Suprapubic skin (tissue), 4 donors: ENCODE results near the gene TENM3. TPM values are rescaled to one million over a fixed set of nuclear protein-coding genes. Genes with fewer than 3 reads are reported as not detected.

Experiments used
- DNase-seq, 2 donors: peaks; one replicate each; pipeline ENCODE4 v3.0.0-alpha.2; 2019; ENCODE audit warnings: low spot score in 2 of 2
- H3K27ac ChIP-seq: fragments of 200-600 bp; sonication (generic); one replicate; pipeline ENCODE4 v1.5.1; 2019
- H3K27me3 ChIP-seq: fragments of 200-600 bp; sonication (generic); one replicate; pipeline ENCODE4 v1.5.1; 2019
- H3K36me3 ChIP-seq: fragments of 200-600 bp; sonication (generic); one replicate; pipeline ENCODE4 v1.5.1; 2019
- H3K4me1 ChIP-seq: fragments of 200-600 bp; sonication (generic); one replicate; pipeline ENCODE4 v1.5.1; 2019
- H3K4me3 ChIP-seq: fragments of 200-600 bp; sonication (generic); one replicate; pipeline ENCODE4 v1.5.1; 2019; ENCODE audit warnings: mild to moderate bottlenecking
- H3K9me3 ChIP-seq: fragments of 200-600 bp; sonication (generic); one replicate; pipeline ENCODE4 v1.5.1; 2019
- CTCF ChIP-seq, 2 donors: fragments of 200-600 bp in 1 of 2; fragments of 450-650 bp in 1 of 2; sonication (generic) in 1 of 2; IDR thresholded peaks; one replicate each; pipeline ENCODE4 v1.5.1; 2016 to 2019; ENCODE audit warnings: antibody characterized with exemption in 2 of 2, mild to moderate bottlenecking in 1 of 2, moderate library complexity in 1 of 2
- EP300 ChIP-seq: sonication (generic); formaldehyde crosslinking; IDR thresholded peaks from one replicate; pipeline ENCODE4 v1.6.1; 2017; ENCODE audit warnings: antibody characterized with exemption
- POLR2A ChIP-seq, 2 donors: fragments of 450-650 bp; IDR thresholded peaks; one replicate each; pipeline ENCODE4 v1.6.1; 2017; ENCODE audit warnings: antibody characterized with exemption in 2 of 2, mild to moderate bottlenecking in 2 of 2, moderate library complexity in 2 of 2
- POLR2AphosphoS5 ChIP-seq, 3 donors: sonication (generic); formaldehyde crosslinking; IDR thresholded peaks; one replicate each; pipeline ENCODE4 v1.6.1; 2017; ENCODE audit warnings: antibody characterized with exemption in 3 of 3
- WGBS: methylation state at CpG from one replicate; pipeline ENCODE4 v1.1.5; 2018; 5-methylcytosine and 5-hydroxymethylcytosine counted together
- total RNA-seq, 4 donors: library from RNA; depleted of rRNA; stranded (reverse); fragments of >200 nt; gene quantifications; one replicate each; pipeline ENCODE4 v1.1.0, GENCODE V29; 2016

The TENM3 gene
- total RNA-seq, 4 donors from 2014 or later = 0.81 to 2.9 (median 1.8) TPM

- no peak for TF ChIP-seq POLR2AphosphoS5 (IDR thresholded peaks at IDR 0.05)
- no peak for TF ChIP-seq EP300
- TF ChIP-seq CTCF (IDR thresholded peaks at IDR 0.05) = no peak
- TF ChIP-seq POLR2A (IDR thresholded peaks at IDR 0.05) = no peak
Measured at GRCh38 chr4:182697094-182697493, 453.9 kb downstream of the TENM3 start.

GRCh38 chr4:182698212-182698611, 455.0 kb downstream of the TENM3 start:
- TF ChIP-seq CTCF (IDR thresholded peaks at IDR 0.05) = no peak
- no peak for TF ChIP-seq POLR2AphosphoS5 (IDR thresholded peaks at IDR 0.05)
- TF ChIP-seq EP300 = no peak
- no peak for TF ChIP-seq POLR2A (IDR thresholded peaks at IDR 0.05)
- DNase-seq = no peak
- no peaks in the 10 kb centered on the region for H3K4me1 ChIP-seq
- no peaks in the 10 kb centered on the region for H3K27me3 ChIP-seq
- H3K4me3 ChIP-seq = no peak overlapping the region
- 78% methylated on average over 6 of the region's 6 CpGs for WGBS
- H3K27ac ChIP-seq = no peak overlapping the region
- no peaks in the 10 kb centered on the region for H3K36me3 ChIP-seq
- no peaks in the 10 kb centered on the region for H3K9me3 ChIP-seq

More at GRCh38 chr4:182697094-182697493, 453.9 kb downstream of the TENM3 start:
- DNase-seq = no peak
- WGBS = 77% methylated on average over 6 of the region's 6 CpGs
- H3K4me3 ChIP-seq = no peak overlapping the region
- no peaks in the 10 kb centered on the region for H3K4me1 ChIP-seq
- H3K36me3 ChIP-seq = no peaks in the 10 kb centered on the region
- no peaks in the 10 kb centered on the region for H3K9me3 ChIP-seq
- no peak overlapping the region for H3K27ac ChIP-seq
- no peaks in the 10 kb centered on the region for H3K27me3 ChIP-seq

GRCh38 chr4:182699201-182699600, 456.0 kb downstream of the TENM3 start:
- Histone ChIP-seq H3K36me3 (no peaks in the 10 kb centered on the region), H3K27me3 (no peaks in the 10 kb centered on the region), H3K4me1 (no peaks in the 10 kb centered on the region), H3K27ac (no peak overlapping the region), H3K4me3 (no peak overlapping the region), H3K9me3 (no peaks in the 10 kb centered on the region)
- TF ChIP-seq EP300 = no peak
- no peak for TF ChIP-seq CTCF (IDR thresholded peaks at IDR 0.05)
- no peak for TF ChIP-seq POLR2A (IDR thresholded peaks at IDR 0.05)
- TF ChIP-seq POLR2AphosphoS5 (IDR thresholded peaks at IDR 0.05) = no peak
- 44% methylated on average over 3 of the region's 3 CpGs for WGBS
- no peak for DNase-seq

GRCh38 chr4:182699795-182700194, 456.6 kb downstream of the TENM3 start:
- H3K36me3 ChIP-seq = no peaks in the 10 kb centered on the region

More at GRCh38 chr4:182699795-182700194, 456.6 kb downstream of the TENM3 start:
- TF ChIP-seq POLR2AphosphoS5 (IDR thresholded peaks at IDR 0.05) (no peak), POLR2A (IDR thresholded peaks at IDR 0.05) (no peak), CTCF (IDR thresholded peaks at IDR 0.05) (no peak), EP300 (no peak)
- no peak for DNase-seq
- WGBS = 65% methylated on average over 3 of the region's 3 CpGs
- no peaks in the 10 kb centered on the region for H3K4me1 ChIP-seq
- no peak overlapping the region for H3K27ac ChIP-seq
- H3K4me3 ChIP-seq = no peak overlapping the region
- H3K9me3 ChIP-seq = no peaks in the 10 kb centered on the region
- no peaks in the 10 kb centered on the region for H3K27me3 ChIP-seq
